K562 (cell line): ENCODE measurements around the gene SOX18. TPM values are rescaled to one million over a fixed set of nuclear protein-coding genes. Genes with fewer than 3 reads are reported as not detected.

ENCODE experiments used
- ATAC-seq: fragments of 200-7000 bp; cut with Tn5 transposase; 3 replicates; pipeline ENCODE4 v1.9.1; 2020; ENCODE audit warnings: moderate library complexity
- BruUV-seq: library from RNA; stranded (reverse); fragments of 400-500 nt; replicated peaks from 2 replicates; lab custom pipeline; 2021; lab: Mats Ljungman, UMichigan
- CTCF ChIA-PET: fragments of 300-600 bp; formaldehyde crosslinking; extraction: SDS; loops from one replicate; lab custom pipeline; 2021; ENCODE audit warnings: low intra/inter-chr PET ratio; lab: Yijun Ruan, JAX
- POLR2A ChIA-PET: fragments of 300-600, 350-650 bp; sonication (Branson Sonifier 250); formaldehyde crosslinking; extraction: SDS; loops from one replicate; lab custom pipeline; 2021; ENCODE audit warnings: antibody characterized with exemption, inconsistent platforms; lab: Yijun Ruan, JAX
- DNase-seq, 4 experiments: peaks; one replicate each; pipeline versions ENCODE4 v3.0.0 to v3.0.0-alpha.2; 2011 to 2018; ENCODE audit warnings: low spot score in 3 of 4, mixed read lengths in 3 of 4; ENCODE audit errors: extremely low read depth in 1 of 4
- FAIRE-seq: peaks from 2 replicates; lab custom pipeline; 2011; peaks lifted over from hg19 to GRCh38; lab: Jason Lieb, UNC
- H2AFZ ChIP-seq: 2 replicates; pipeline ENCODE4 v1.6.0; 2011; ENCODE audit warnings: low read depth, low read length, control low read depth, inconsistent platforms
- H3K27ac ChIP-seq: fragments of 200-600 bp; 3 replicates; pipeline ENCODE4 v1.8.0; 2011; ENCODE audit warnings: low read depth, mild to moderate bottlenecking, control low read depth, inconsistent platforms, low read length, moderate library complexity, mixed read lengths; ENCODE audit errors: extremely low read depth
- H3K27me3 ChIP-seq, 2 experiments: fragments of 300-600 bp in 1 of 2; 2 replicates in 1 of 2; 3 replicates in 1 of 2; pipeline versions ENCODE4 v1.6.0 to v1.8.0; 2011; ENCODE audit warnings: inconsistent platforms in 2 of 2, low read length in 2 of 2, mild to moderate bottlenecking in 1 of 2, mixed read lengths in 1 of 2, moderate library complexity in 1 of 2; ENCODE audit not compliant: control insufficient read depth in 2 of 2, insufficient read depth in 2 of 2
- H3K36me3 ChIP-seq: fragments of 300-600 bp; 3 replicates; pipeline ENCODE4 v1.8.0; 2011; ENCODE audit warnings: mild to moderate bottlenecking, low read length, inconsistent platforms; ENCODE audit not compliant: control insufficient read depth, insufficient read depth
- H3K4me1 ChIP-seq, 2 experiments: fragments of 200-600 bp in 1 of 2; replicated peaks in 1 of 2; 2 replicates in 1 of 2; 3 replicates in 1 of 2; pipeline versions ENCODE4 v1.5.1 to v1.8.0; 2011; ENCODE audit warnings: inconsistent platforms in 2 of 2, low read length in 2 of 2, mild to moderate bottlenecking in 1 of 2, mixed read lengths in 1 of 2, moderate library complexity in 1 of 2; ENCODE audit not compliant: control insufficient read depth in 2 of 2, insufficient read depth in 2 of 2
- H3K4me2 ChIP-seq: 2 replicates; pipeline ENCODE4 v1.6.1; 2011; ENCODE audit warnings: low read length, control low read depth, inconsistent platforms, mixed read lengths; ENCODE audit not compliant: insufficient read depth
- H3K4me3 ChIP-seq: fragments of 200-600 bp; sonication (generic), shearing (Covaris generic); 2 replicates; pipeline ENCODE4 v1.5.1; 2016; ENCODE audit warnings: control low read depth, inconsistent platforms
- H3K79me2 ChIP-seq: fragments of 200-600 bp; 3 replicates; pipeline ENCODE4 v1.8.0; 2011; ENCODE audit warnings: low read length, inconsistent platforms; ENCODE audit not compliant: control insufficient read depth, insufficient read depth
- H3K9ac ChIP-seq, 2 experiments: 2 replicates each; pipeline versions ENCODE4 v1.6.0 to v1.6.1; 2011; ENCODE audit warnings: low read depth in 2 of 2, low read length in 2 of 2, control low read depth in 1 of 2, inconsistent platforms in 1 of 2, mild to moderate bottlenecking in 1 of 2, mixed read lengths in 1 of 2; ENCODE audit not compliant: insufficient read depth in 1 of 2
- H3K9me1 ChIP-seq: one replicate; pipeline ENCODE4 v1.6.0; 2011; ENCODE audit warnings: inconsistent platforms, mild to moderate bottlenecking, low read length, moderate library complexity; ENCODE audit not compliant: control insufficient read depth, insufficient read depth
- H3K9me3 ChIP-seq: replicated peaks from 2 replicates; pipeline ENCODE4 v1.5.1; 2011; ENCODE audit warnings: low read depth, low read length, inconsistent platforms; ENCODE audit not compliant: control insufficient read depth, insufficient read depth
- H4K20me1 ChIP-seq: replicated peaks from 2 replicates; pipeline ENCODE4 v1.6.1; 2011; ENCODE audit warnings: low read length, inconsistent platforms, mixed read lengths; ENCODE audit not compliant: control insufficient read depth, insufficient read depth
- EGR1 ChIP-seq: fragments of 450-650 bp; conservative IDR thresholded peaks from 2 replicates; pipeline ENCODE4 v1.6.1; 2017; ENCODE audit warnings: mild to moderate bottlenecking
- NELFE ChIP-seq: IDR thresholded peaks from 2 replicates; pipeline ENCODE4 v1.6.1; 2011; ENCODE audit warnings: mild to moderate bottlenecking; ENCODE audit not compliant: insufficient read depth, insufficient read length
- ZBTB7A ChIP-seq: IDR thresholded peaks from 2 replicates; pipeline ENCODE4 v1.6.1; 2011; ENCODE audit warnings: low read depth, mild to moderate bottlenecking, low read length, moderate library complexity, borderline replicate concordance; ENCODE audit not compliant: control insufficient read depth
- WGBS: fragments of 100-300 bp; shearing (Covaris generic); methylation state at CpG from one replicate; pipeline ENCODE4 v1.1.6; 2016; ENCODE audit warnings: low coverage, mixed read lengths; ENCODE audit not compliant: insufficient coverage; ENCODE audit errors: missing lambda C conversion rate; 5-methylcytosine and 5-hydroxymethylcytosine counted together
- in situ Hi-C: fragments of 300-500 bp; cut with MboI; formaldehyde crosslinking; loops from 4 replicates; pipeline ENCODE4 v1.15.0; 2018; ENCODE audit warnings: inconsistent platforms, mixed read lengths
- intact Hi-C: fragments of 100-400 bp; cut with micrococcal nuclease; formaldehyde crosslinking; loops from 2 replicates; pipeline ENCODE4 v1.14.2; 2022
- polyA plus RNA-seq, 8 experiments: library from polyadenylated mRNA; depleted of rRNA in 4 of 8; stranded (reverse) in 5 of 8; unstranded in 3 of 8; fragments of >200 nt; fragmentation: Nextera tagmentation in 2 of 8; fragmentation: Illumina TruSeq in 1 of 8; extraction: Ambion mirVana in 2 of 8; extraction: Trizol in 1 of 8; gene quantifications; 2 replicates each; pipeline versions ENCODE4 v1.2.1 to v1.2.3, GENCODE V29; 2011 to 2014; ENCODE audit warnings: inconsistent platforms in 1 of 8, missing spikeins in 1 of 8
- total RNA-seq, 7 experiments: library from RNA; depleted of rRNA in 6 of 7; stranded (reverse); fragments of >200 nt in 6 of 7; fragmentation: Illumina TruSeq in 2 of 7; extraction: Trizol in 2 of 7; gene quantifications; 2 replicates each; pipeline versions ENCODE4 v1.2.1 to v1.2.3, GENCODE V29; 2011 to 2021; ENCODE audit warnings: low replicate concordance in 1 of 7

Gene SOX18
- total and polyA plus RNA-seq, 9 of the 15 experiments (the other 6 are each of a cell fraction or from before 2014, with no cell fraction given), result 0.15 to 19.8 (median 0.33) TPM

- TF ChIP-seq ZBTB7A, result 0 out of 2 replicates have a peak, but pooled peaks have one; percentile 2
- TF ChIP-seq EGR1, result 0 out of 2 replicates have a peak, but pooled peaks have one; percentile 3
- no peak for TF ChIP-seq NELFE
- Histone ChIP-seq H3K9me1 (no peaks in the 10 kb centered on the region), H3K79me2 (peaks cover 12% of the 10 kb centered on the region), H3K27me3 (no peaks in the 10 kb centered on the region), H4K20me1 (no peaks in the 10 kb centered on the region), H3K9ac (peak overlapping the region in 1 of 2 experiments; percentile 88; a peak in 2 of 4 replicates), H3K9me3 (no peaks in the 10 kb centered on the region), H3K4me2 (no peak overlapping the region), H3K36me3 (peaks cover 12% of the 10 kb centered on the region; the same call in 1 of the 3 replicates), H3K4me1 (peaks cover 24 to 87% of the 10 kb centered on the region in 2 experiments), H3K4me3 (no peak overlapping the region), H3K27ac (no peak overlapping the region), H2AFZ (no peak overlapping the region)
- WGBS, result 67% methylated on average over 9 of the region's 15 CpGs
- no peak for ATAC-seq
- in situ Hi-C loops (no loop called here), intact Hi-C loops (loop anchor here (5.0 kb wide), 1 partner anchor 74 kb away; the partner anchor contains the start of gene SAMD10)
- no TSS peak for BruUV-seq
- DNase-seq, result no peak
- no peak for FAIRE-seq
- POLR2A ChIA-PET, result interaction anchor here (1.2 to 2.5 kb wide), 3 partner anchors 10 to 14 kb away, joined by 3 to 14 read pairs (median 4); no protein-coding TSS in a partner anchor
- CTCF ChIA-PET, result no interaction called here
Observed at GRCh38 chr20:64051561-64052325, 2.3 kb upstream of the SOX18 start.
